LNCaP clone FGC (cell line): ENCODE measurements around the gene UNC13B.

Experiments
- DNase-seq: peaks from one replicate; pipeline ENCODE4 v3.0.0-alpha.2; 2011; ENCODE audit warnings: low read depth
- H3K4me3 ChIP-seq: 2 replicates; pipeline ENCODE4 v1.5.1; 2011; ENCODE audit warnings: mild to moderate bottlenecking, low read depth, low read length, control low read depth
- CTCF ChIP-seq: IDR thresholded peaks from 2 replicates; pipeline ENCODE4 v1.5.1; 2012; ENCODE audit warnings: mild to moderate bottlenecking; ENCODE audit not compliant: control insufficient read depth, insufficient read depth; ENCODE audit errors: extremely low read depth

UNC13B gene

GRCh38 chr9:35374436-35374835 lies 212.6 kb downstream of the UNC13B start:
- H3K4me3 ChIP-seq = no peak overlapping the region
- no peak for DNase-seq
- TF ChIP-seq CTCF = no peak

GRCh38 chr9:35374910-35375309 lies 213.1 kb downstream of the UNC13B start:
- no peak for DNase-seq
- H3K4me3 ChIP-seq = no peak overlapping the region
- TF ChIP-seq CTCF = no peak

- no peak overlapping the region for H3K4me3 ChIP-seq
- no peak for TF ChIP-seq CTCF
- no peak for DNase-seq
These were observed 218.2 kb downstream of the UNC13B start for GRCh38 chr9:35380039-35380438.

- no peak for TF ChIP-seq CTCF
- H3K4me3 ChIP-seq = no peak overlapping the region
- no peak for DNase-seq
These were observed 218.8 kb downstream of the UNC13B start for GRCh38 chr9:35380619-35381018.

GRCh38 chr9:35385042-35385441 lies 223.2 kb downstream of the UNC13B start:
- peak; percentile 43 for TF ChIP-seq CTCF
- no peak for DNase-seq
- no peak overlapping the region for H3K4me3 ChIP-seq

- TF ChIP-seq CTCF = no peak
- DNase-seq = no peak
- H3K4me3 ChIP-seq = no peak overlapping the region
These were observed 233.4 kb downstream of the UNC13B start for GRCh38 chr9:35395076-35395705.

- no peak for DNase-seq
- H3K4me3 ChIP-seq = no peak overlapping the region
- no peak for TF ChIP-seq CTCF
These were observed 233.9 kb downstream of the UNC13B start for GRCh38 chr9:35395706-35396101.
